Large intestine (tissue), 12 donors: ENCODE results near the gene TNMD. TPM values are rescaled to one million over a fixed set of nuclear protein-coding genes. Genes with fewer than 3 reads are reported as not detected.
"Not testable (repeated sequence)": the region's sequence is repeated elsewhere in the genome, so short reads cannot be mapped to it uniquely, and the experiment has no call there.

Source experiments
- DNase-seq, 2 donors: peaks; one replicate each; pipeline versions ENCODE4 v3.0.0 to v3.0.0-alpha.2; 2013
- H3K27ac ChIP-seq: one replicate; pipeline ENCODE4 v1.5.1; 2013; ENCODE audit warnings: low read length
- H3K27me3 ChIP-seq: 2 replicates; pipeline ENCODE4 v1.6.1; 2013; ENCODE audit warnings: low read length; ENCODE audit not compliant: control insufficient read depth, insufficient read depth
- H3K36me3 ChIP-seq: 2 replicates; pipeline ENCODE4 v1.6.1; 2013; ENCODE audit warnings: low read length; ENCODE audit not compliant: control insufficient read depth, insufficient read depth
- H3K4me1 ChIP-seq: one replicate; pipeline ENCODE4 v1.6.1; 2013; ENCODE audit warnings: low read length; ENCODE audit not compliant: control insufficient read depth, insufficient read depth
- H3K4me3 ChIP-seq: one replicate; pipeline ENCODE4 v1.5.1; 2013; ENCODE audit warnings: low read length
- H3K9me3 ChIP-seq: one replicate; pipeline ENCODE4 v1.6.1; 2013; ENCODE audit warnings: mild to moderate bottlenecking, low read depth, low read length, moderate library complexity; ENCODE audit not compliant: control insufficient read depth
- WGBS: methylation state at CpG from one replicate; pipeline ENCODE4 v1.1.5; 2013; ENCODE audit warnings: low lambda C conversion rate; ENCODE audit not compliant: insufficient coverage; 5-methylcytosine and 5-hydroxymethylcytosine counted together
- long read RNA-seq, 11 donors: transcript quantifications; one replicate each; lab custom pipeline, GENCODE V29; 2026
- polyA plus RNA-seq: library from polyadenylated mRNA; unstranded; fragments of 120-200 nt; gene quantifications from one replicate; pipeline ENCODE4 v1.2.1, GENCODE V29; 2013

The TNMD gene
- polyA plus RNA-seq, result 1.2 TPM
- long read RNA-seq, donor 1, result 0 reads
- long read RNA-seq, donor 2, result 0 reads
- long read RNA-seq, donor 3, result 0 reads
- long read RNA-seq, donor 4, result 0 reads
- long read RNA-seq, donor 5, transcript TNMD-201 (7 exons, 1,339 nt), result major isoform, 5 of 11 reads
- long read RNA-seq, donor 5, partial matches to known transcripts, result 6 of 11 reads
- long read RNA-seq, donor 5, other reads (novel, unspliced or antisense), result 0 of 11 reads
- long read RNA-seq, donor 6, result 0 reads
- long read RNA-seq, donor 7, partial matches to known transcripts, result 0 of 4 reads
- long read RNA-seq, donor 7, other reads (novel, unspliced or antisense), result 0 of 4 reads
- long read RNA-seq, donor 8, result 0 reads
- long read RNA-seq, donor 9, result 0 reads
- long read RNA-seq, donor 10, partial matches to known transcripts, result 79 of 259 reads
- long read RNA-seq, donor 10, other reads (novel, unspliced or antisense), result 180 of 259 reads
- long read RNA-seq, donor 11, result 0 reads

GRCh38 chrX:100584611-100585010, at the start of gene TNMD:
Gene TNMD, plus strand, starts transcription at chrX:100584936. Its CDS starts 83 bp downstream, at chrX:100585019.
- Histone ChIP-seq H3K4me3 (no peak within 1 kb of the TSS), H3K4me1 (peaks cover 17% of the 10 kb centered on the region), H3K27me3 (no peaks in the 10 kb centered on the region), H3K36me3 (no peaks in the 10 kb centered on the region), H3K9me3 (no peaks in the 10 kb centered on the region), H3K27ac (no peak within 1 kb of the TSS)
- DNase-seq, result no peak
- WGBS, result no CpG with 5 or more reads among the region's 2 CpGs

- not testable (repeated sequence) for H3K4me1 ChIP-seq, H3K36me3 ChIP-seq, DNase-seq, H3K27ac ChIP-seq, H3K27me3 ChIP-seq, H3K4me3 ChIP-seq, H3K9me3 ChIP-seq
- no CpG with 5 or more reads among the region's 7 CpGs for WGBS
Observed at GRCh38 chrX:100565534-100565933, 19.2 kb upstream of the TNMD start.

- H3K9me3 ChIP-seq, result no peaks in the 10 kb centered on the region
- no peaks in the 10 kb centered on the region for H3K36me3 ChIP-seq
- H3K27me3 ChIP-seq, result no peaks in the 10 kb centered on the region
- no CpG with 5 or more reads among the region's 2 CpGs for WGBS
- H3K27ac ChIP-seq, result no peak overlapping the region
- H3K4me1 ChIP-seq, result peaks cover 23% of the 10 kb centered on the region
- peak in 1 of 2 donors; percentile 56 for DNase-seq
- H3K4me3 ChIP-seq, result no peak overlapping the region
Observed at GRCh38 chrX:100586747-100587146, 2.0 kb downstream of the TNMD start.

GRCh38 chrX:100587861-100588260, 3.1 kb downstream of the TNMD start:
- H3K36me3 ChIP-seq, result no peaks in the 10 kb centered on the region
- H3K27ac ChIP-seq, result no peak overlapping the region
- peaks cover 29% of the 10 kb centered on the region for H3K4me1 ChIP-seq
- DNase-seq, result no peak
- no CpG with 5 or more reads among the region's 2 CpGs for WGBS
- no peak overlapping the region for H3K4me3 ChIP-seq
- no peaks in the 10 kb centered on the region for H3K9me3 ChIP-seq
- H3K27me3 ChIP-seq, result no peaks in the 10 kb centered on the region

- WGBS, result no CpG with 5 or more reads among the region's 5 CpGs
- no peak overlapping the region for H3K4me3 ChIP-seq
- peaks cover 30% of the 10 kb centered on the region for H3K4me1 ChIP-seq
- no peaks in the 10 kb centered on the region for H3K27me3 ChIP-seq
- no peaks in the 10 kb centered on the region for H3K36me3 ChIP-seq
- H3K27ac ChIP-seq, result peak overlapping the region; percentile 35
- peak; percentile 54 to 76 for DNase-seq
- no peaks in the 10 kb centered on the region for H3K9me3 ChIP-seq
Observed at GRCh38 chrX:100591256-100592051, 6.7 kb downstream of the TNMD start.

- no peaks in the 10 kb centered on the region for H3K27me3 ChIP-seq
- no peaks in the 10 kb centered on the region for H3K36me3 ChIP-seq
- no CpG with 5 or more reads among the region's 2 CpGs for WGBS
- H3K27ac ChIP-seq, result peak overlapping the region; percentile 12
- peaks cover 24% of the 10 kb centered on the region for H3K4me1 ChIP-seq
- no peaks in the 10 kb centered on the region for H3K9me3 ChIP-seq
- H3K4me3 ChIP-seq, result no peak overlapping the region
- DNase-seq, result peak in 1 of 2 donors; percentile 43
Observed at GRCh38 chrX:100593126-100593525, 8.4 kb downstream of the TNMD start.

- Histone ChIP-seq H3K27me3 (no peaks in the 10 kb centered on the region), H3K4me1 (peaks cover 25% of the 10 kb centered on the region), H3K4me3 (no peak overlapping the region), H3K9me3 (no peaks in the 10 kb centered on the region), H3K27ac (no peak overlapping the region), H3K36me3 (no peaks in the 10 kb centered on the region)
- no CpG with 5 or more reads among the region's 2 CpGs for WGBS
- DNase-seq, result no peak
Observed at GRCh38 chrX:100593581-100593980, 8.8 kb downstream of the TNMD start.

- no peaks in the 10 kb centered on the region for H3K36me3 ChIP-seq
- no peak overlapping the region for H3K4me3 ChIP-seq
- no peaks in the 10 kb centered on the region for H3K9me3 ChIP-seq
- H3K27me3 ChIP-seq, result no peaks in the 10 kb centered on the region
- H3K27ac ChIP-seq, result no peak overlapping the region
- no peak for DNase-seq
- no CpG with 5 or more reads among the region's 2 CpGs for WGBS
- peaks cover 19% of the 10 kb centered on the region for H3K4me1 ChIP-seq
Observed at GRCh38 chrX:100596601-100597000, 11.9 kb downstream of the TNMD start.

GRCh38 chrX:100599456-100599855, 14.7 kb downstream of the TNMD start:
- Histone ChIP-seq H3K9me3 (no peaks in the 10 kb centered on the region), H3K4me1 (peaks cover 5% of the 10 kb centered on the region), H3K27me3 (no peaks in the 10 kb centered on the region), H3K36me3 (no peaks in the 10 kb centered on the region), H3K27ac (no peak overlapping the region), H3K4me3 (no peak overlapping the region)
- DNase-seq, result no peak
- WGBS, result no CpG with 5 or more reads among the region's 9 CpGs

GRCh38 chrX:100600340-100600739, 15.6 kb downstream of the TNMD start:
- Histone ChIP-seq H3K27me3 (no peaks in the 10 kb centered on the region), H3K36me3 (no peaks in the 10 kb centered on the region), H3K27ac (peak overlapping the region; percentile 38), H3K4me3 (no peak overlapping the region), H3K9me3 (no peaks in the 10 kb centered on the region), H3K4me1 (peaks cover 5% of the 10 kb centered on the region)
- DNase-seq, result no peak
